ENCODE data around the gene GID8.

Gene GID8

GRCh38 chr20:62927128-62927705, 10.7 kb upstream of the GID8 start:
- DNase-seq (ENCODE audit: low read depth, low spot score) = no peak
- ChIA-PET CTCF (interaction anchor here (0.9 to 5.8 kb wide), 11 partner anchors 9 to 119 kb away, joined by 3 to 68 read pairs (median 8); partner anchors contain the start of gene GID8), POLR2A (interaction anchor here (1.8 kb wide), 1 partner anchor 10 kb away, joined by 6 read pairs; no protein-coding TSS in a partner anchor)
- H3K4me3 ChIP-seq (ENCODE audit: low read depth, low read length) = peak overlapping the region; percentile 88
- no peak for TF ChIP-seq CTCF (IDR thresholded peaks at IDR 0.05; ENCODE audit: insufficient read depth, low read length, missing control alignments)

- CTCF ChIA-PET = interaction anchor here (1.6 to 5.8 kb wide), 6 partner anchors 8 to 80 kb away, joined by 7 to 68 read pairs (median 18); partner anchors contain the start of gene GID8
- no peak for DNase-seq (ENCODE audit: low read depth, low spot score)
Measured at GRCh38 chr20:62928246-62928939, 9.6 kb upstream of the GID8 start.

GRCh38 chr20:62929051-62929538, 8.9 kb upstream of the GID8 start:
- TF ChIP-seq CTCF (IDR thresholded peaks at IDR 0.05; ENCODE audit: insufficient read depth, low read length, missing control alignments) = no peak
- no peak for DNase-seq (ENCODE audit: low read depth, low spot score)
- peak overlapping the region; percentile 61 for H3K4me3 ChIP-seq (ENCODE audit: low read depth, low read length)
- POLR2A ChIA-PET = no interaction called here
- CTCF ChIA-PET = interaction anchor here (1.6 kb wide), 1 partner anchor 80 kb away, joined by 8 read pairs; no protein-coding TSS in a partner anchor

More at GRCh38 chr20:62928246-62928939, 9.6 kb upstream of the GID8 start:
- TF ChIP-seq CTCF (IDR thresholded peaks at IDR 0.05; ENCODE audit: insufficient read depth, low read length, missing control alignments) = no peak
- H3K4me3 ChIP-seq (ENCODE audit: low read depth, low read length) = peak overlapping the region; percentile 61
- POLR2A ChIA-PET = interaction anchor here (1.8 kb wide), 1 partner anchor 9 kb away, joined by 6 read pairs; no protein-coding TSS in a partner anchor

- POLR2A ChIA-PET = no interaction called here
- CTCF ChIA-PET = no interaction called here
- no peak overlapping the region for H3K4me3 ChIP-seq (ENCODE audit: low read depth, low read length)
- no peak for TF ChIP-seq CTCF (IDR thresholded peaks at IDR 0.05; ENCODE audit: insufficient read depth, low read length, missing control alignments)
- no peak for DNase-seq (ENCODE audit: low read depth, low spot score)
Measured at GRCh38 chr20:62931464-62931863, 6.5 kb upstream of the GID8 start.

GRCh38 chr20:62933966-62934365, 4.0 kb upstream of the GID8 start:
- H3K4me3 ChIP-seq (ENCODE audit: low read depth, low read length) = no peak overlapping the region
- ChIA-PET CTCF (interaction anchor here (1.0 to 5.8 kb wide), 4 partner anchors 8 to 33 kb away, joined by 4 to 68 read pairs (median 20); partner anchors contain the start of gene DIDO1), POLR2A (no interaction called here)
- TF ChIP-seq CTCF (IDR thresholded peaks at IDR 0.05; ENCODE audit: insufficient read depth, low read length, missing control alignments) = no peak
- no peak for DNase-seq (ENCODE audit: low read depth, low spot score)
